Measurements from ENCODE around the gene PRKG1.

GRCh38 chr10:51950996-51951555 lies 876.8 kb downstream of the PRKG1 start:
- no peak for TF ChIP-seq CTCF (conservative IDR thresholded peaks at IDR 0.05; ENCODE audit: low read depth, low read length)
- no peak for TF ChIP-seq CHD1 (IDR thresholded peaks at IDR 0.05; ENCODE audit: low read depth, low read length)
- no peak for TF ChIP-seq RCOR1 (IDR thresholded peaks at IDR 0.05; ENCODE audit: insufficient replicate concordance, low read length)
- TF ChIP-seq SMC3 (IDR thresholded peaks at IDR 0.05; ENCODE audit: low read depth, low read length), result no peak
- no peak for TF ChIP-seq USF2 (IDR thresholded peaks at IDR 0.05; ENCODE audit: low read depth, low read length)
- TF ChIP-seq CEBPB (IDR thresholded peaks at IDR 0.05; ENCODE audit: low read depth, low read length), result no peak
